HG03342 (cell line): ENCODE data around the gene MYH7.

ENCODE experiments used
- ATAC-seq: cut with Tn5 transposase; IDR thresholded peaks from one replicate; pipeline ENCODE4 v1.9.1; 2021; ENCODE audit warnings: mild to moderate bottlenecking, moderate library complexity; ENCODE audit not compliant: unreplicated experiment

MYH7 gene

GRCh38 chr14:23449314-23449713, 13.9 kb upstream of the MYH7 start:
- no peak for ATAC-seq

- ATAC-seq = no peak
These were observed 12.2 kb upstream of the MYH7 start for GRCh38 chr14:23447361-23448350.

GRCh38 chr14:23446291-23446851, 10.9 kb upstream of the MYH7 start:
- ATAC-seq = no peak

- no peak for ATAC-seq
These were observed 10.3 kb upstream of the MYH7 start for GRCh38 chr14:23445773-23446172.

- no peak for ATAC-seq
These were observed 8.9 kb upstream of the MYH7 start for GRCh38 chr14:23444314-23444713.

GRCh38 chr14:23443881-23444280, 8.4 kb upstream of the MYH7 start:
- no peak for ATAC-seq

GRCh38 chr14:23443411-23443812, 8.0 kb upstream of the MYH7 start:
- no peak for ATAC-seq

GRCh38 chr14:23442721-23443356, 7.4 kb upstream of the MYH7 start:
- no peak for ATAC-seq

GRCh38 chr14:23441076-23441475, 5.6 kb upstream of the MYH7 start:
- ATAC-seq = no peak

- ATAC-seq = no peak
These were observed 3.8 kb upstream of the MYH7 start for GRCh38 chr14:23439107-23439835.

GRCh38 chr14:23438101-23438971, 2.9 kb upstream of the MYH7 start:
- no peak for ATAC-seq

GRCh38 chr14:23437133-23438100, 2.0 kb upstream of the MYH7 start:
- ATAC-seq = no peak

- ATAC-seq = no peak
These were observed 1.1 kb upstream of the MYH7 start for GRCh38 chr14:23436327-23437132.

- ATAC-seq = no peak
These were observed 805 bp downstream of the MYH7 start for GRCh38 chr14:23434488-23435222.

GRCh38 chr14:23433457-23433856, 2.0 kb downstream of the MYH7 start:
- ATAC-seq = no peak

- ATAC-seq = no peak
These were observed 2.5 kb downstream of the MYH7 start for GRCh38 chr14:23432946-23433345.

GRCh38 chr14:23432102-23432925, 3.1 kb downstream of the MYH7 start:
- ATAC-seq = no peak
